ENCODE results near the gene FIGN.

DNA sequence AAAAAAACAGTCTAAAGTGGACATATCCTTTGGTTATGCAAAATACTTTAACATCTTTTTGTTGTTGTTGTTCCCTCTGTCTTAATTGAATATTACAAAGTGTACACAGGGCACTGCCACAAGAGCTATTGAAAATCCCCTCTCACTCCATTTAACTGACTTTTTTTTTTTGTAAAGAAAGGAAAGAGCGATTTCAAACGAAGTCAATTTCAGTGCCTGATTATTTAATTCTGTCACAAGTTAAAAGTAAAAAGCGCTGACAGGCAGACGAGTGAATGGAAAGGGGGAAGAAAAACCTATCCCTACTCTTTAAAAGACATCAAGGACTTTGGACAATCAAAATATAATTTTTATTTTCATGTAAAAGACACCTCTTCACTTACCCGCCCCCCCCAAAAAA is 1.9 kb downstream of the FIGN start:
- TF ChIP-seq POLR2A (IDR thresholded peaks at IDR 0.05) = no peak
- TF ChIP-seq, protein P1, sequence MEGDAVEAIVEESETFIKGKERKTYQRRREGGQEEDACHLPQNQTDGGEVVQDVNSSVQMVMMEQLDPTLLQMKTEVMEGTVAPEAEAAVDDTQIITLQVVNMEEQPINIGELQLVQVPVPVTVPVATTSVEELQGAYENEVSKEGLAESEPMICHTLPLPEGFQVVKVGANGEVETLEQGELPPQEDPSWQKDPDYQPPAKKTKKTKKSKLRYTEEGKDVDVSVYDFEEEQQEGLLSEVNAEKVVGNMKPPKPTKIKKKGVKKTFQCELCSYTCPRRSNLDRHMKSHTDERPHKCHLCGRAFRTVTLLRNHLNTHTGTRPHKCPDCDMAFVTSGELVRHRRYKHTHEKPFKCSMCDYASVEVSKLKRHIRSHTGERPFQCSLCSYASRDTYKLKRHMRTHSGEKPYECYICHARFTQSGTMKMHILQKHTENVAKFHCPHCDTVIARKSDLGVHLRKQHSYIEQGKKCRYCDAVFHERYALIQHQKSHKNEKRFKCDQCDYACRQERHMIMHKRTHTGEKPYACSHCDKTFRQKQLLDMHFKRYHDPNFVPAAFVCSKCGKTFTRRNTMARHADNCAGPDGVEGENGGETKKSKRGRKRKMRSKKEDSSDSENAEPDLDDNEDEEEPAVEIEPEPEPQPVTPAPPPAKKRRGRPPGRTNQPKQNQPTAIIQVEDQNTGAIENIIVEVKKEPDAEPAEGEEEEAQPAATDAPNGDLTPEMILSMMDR (IDR thresholded peaks at IDR 0.05) = no peak

Measured in breast epithelium (tissue), 3 donors.